Medulla oblongata (tissue), 1 donor: ENCODE results near the gene EDN1.
"Not testable (repeated sequence)": the region's sequence is repeated elsewhere in the genome, so short reads cannot be mapped to it uniquely, and the experiment has no call there.

Experiments
- DNase-seq: peaks from one replicate; pipeline ENCODE4 v3.0.0-alpha.2; 2015; ENCODE audit errors: extremely low spot score

EDN1 gene

GRCh38 chr6:12325872-12326271, 35.7 kb downstream of the EDN1 start:
- DNase-seq: no peak

DNA sequence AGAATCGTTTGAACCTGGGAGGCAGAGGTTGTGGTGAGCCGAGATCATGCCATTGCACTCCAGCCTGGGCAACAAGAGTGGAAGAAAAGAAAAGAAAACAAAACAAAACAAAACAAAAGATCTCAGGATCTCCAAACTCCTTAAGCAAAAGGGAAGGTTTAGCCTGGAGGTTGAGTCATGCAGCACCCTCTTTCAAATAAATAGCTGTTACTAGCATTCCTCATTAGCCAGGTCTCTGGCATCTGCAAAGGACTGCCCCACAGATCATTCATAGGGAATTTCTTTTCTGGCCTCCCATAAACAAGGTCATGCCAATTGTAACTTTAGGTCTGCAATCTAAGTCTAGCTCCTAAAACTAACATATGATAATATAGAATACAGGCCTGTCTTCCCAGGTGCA, 37.2 kb downstream of the EDN1 start:
- DNase-seq: no peak

GRCh38 chr6:12327988-12328387, 37.8 kb downstream of the EDN1 start:
- no peak for DNase-seq

DNA sequence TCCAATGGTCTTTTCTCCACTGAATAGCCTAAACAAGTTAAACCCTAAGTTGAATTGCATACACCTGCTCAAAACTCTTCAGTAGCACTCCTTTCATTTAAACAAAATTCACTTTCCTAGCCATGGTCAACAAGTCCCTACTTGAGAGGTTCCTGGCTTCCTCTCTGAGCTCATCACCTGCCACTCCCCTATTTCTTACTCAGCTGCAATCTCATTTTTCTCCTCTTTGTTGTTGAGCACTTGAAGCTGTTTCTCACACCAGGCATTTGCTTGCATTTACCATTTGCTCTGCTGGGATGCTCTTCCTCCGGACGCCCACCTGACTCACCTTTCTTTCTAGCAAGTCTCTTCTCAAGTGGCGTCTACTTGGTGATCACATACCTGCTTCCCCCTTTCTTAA, 38.5 kb downstream of the EDN1 start:
- no peak for DNase-seq

- no peak for DNase-seq
Measured at GRCh38 chr6:12331474-12331873, 41.3 kb downstream of the EDN1 start.

DNA sequence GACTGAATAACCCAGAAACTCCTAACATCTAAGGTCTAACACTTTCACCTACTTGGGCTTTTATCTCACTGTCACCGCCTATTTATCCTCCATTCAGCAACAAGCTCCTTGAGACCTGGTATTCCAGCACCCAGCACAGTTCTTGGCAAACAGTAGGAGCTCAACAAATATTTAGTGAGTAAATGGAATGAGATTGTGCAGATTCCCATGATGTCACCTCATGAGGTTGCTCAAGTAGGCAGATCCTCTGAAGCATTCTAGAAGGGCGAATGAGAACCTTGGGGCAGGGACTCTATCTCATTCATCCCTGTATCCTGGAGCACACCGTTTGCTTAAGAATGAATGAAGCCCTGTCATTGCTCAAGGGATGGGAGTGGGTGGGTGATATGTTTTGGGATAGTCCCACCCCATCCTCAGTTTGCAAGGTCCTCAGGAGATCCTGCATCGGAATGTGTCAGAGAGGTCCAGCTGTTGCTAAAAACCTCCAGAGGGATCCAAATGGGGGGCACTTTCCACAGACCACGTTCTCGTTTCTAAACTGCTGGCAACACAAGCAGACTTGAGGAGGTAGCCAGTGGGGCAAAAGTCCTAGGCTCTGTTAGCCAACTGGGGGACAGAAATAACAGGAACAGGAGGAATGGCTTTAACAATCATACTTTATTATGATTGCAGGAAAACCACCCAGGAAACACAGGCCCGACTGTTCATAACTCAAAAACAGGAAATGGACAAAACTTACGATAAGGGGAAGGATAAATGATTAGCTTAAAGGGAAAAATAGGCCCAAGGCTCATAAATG, 42.0 kb downstream of the EDN1 start:
- DNase-seq: no peak

GRCh38 chr6:12332750-12333079, 42.6 kb downstream of the EDN1 start:
- DNase-seq: not testable (repeated sequence)

DNA sequence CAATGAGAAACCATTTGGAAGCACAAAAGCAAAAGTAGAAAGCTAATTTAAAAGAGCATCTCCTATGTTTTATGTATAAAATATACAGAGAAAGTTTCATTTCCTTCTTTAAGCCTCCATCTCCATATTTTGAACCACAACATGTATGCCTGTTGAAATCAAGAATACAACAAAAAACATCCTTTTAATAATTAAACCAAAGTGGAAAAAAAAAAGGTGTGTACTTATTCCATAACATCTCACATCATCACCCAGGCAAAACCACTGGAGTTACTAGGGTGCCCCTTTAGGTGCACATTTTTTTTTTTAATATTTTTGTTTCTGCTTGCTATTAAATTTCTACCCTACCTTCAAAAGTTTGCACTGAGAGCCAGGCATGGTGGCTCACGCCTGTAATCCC, 43.0 kb downstream of the EDN1 start:
- no peak for DNase-seq

DNA sequence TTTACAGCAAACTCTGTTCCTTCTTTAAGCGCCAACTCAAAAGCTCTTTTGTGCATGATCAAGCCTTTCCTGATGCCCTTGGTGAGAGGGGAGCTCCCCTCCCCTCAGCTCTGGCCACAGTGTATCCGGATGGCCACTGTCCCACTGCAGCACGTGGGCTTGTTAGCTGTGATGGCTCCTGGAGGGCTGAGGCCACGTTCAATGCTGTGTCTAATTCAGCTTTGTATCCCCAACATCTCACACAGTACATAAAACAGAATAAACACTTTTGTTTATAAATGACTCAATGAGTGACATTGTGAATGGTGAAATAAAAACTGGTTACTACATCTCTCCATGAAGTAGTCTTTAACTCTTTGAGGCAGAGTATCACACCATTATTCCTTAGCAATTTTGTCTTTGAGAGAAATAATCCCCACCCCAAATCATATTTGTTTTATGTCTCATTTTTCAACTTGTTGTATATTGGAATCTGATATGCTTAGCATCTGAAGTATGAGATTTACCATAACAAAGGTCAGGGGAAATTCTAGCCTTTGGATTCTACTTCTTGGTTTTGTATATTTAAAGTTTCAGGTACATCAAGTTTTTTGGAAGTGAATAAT, 44.5 kb downstream of the EDN1 start:
- no peak for DNase-seq

DNA sequence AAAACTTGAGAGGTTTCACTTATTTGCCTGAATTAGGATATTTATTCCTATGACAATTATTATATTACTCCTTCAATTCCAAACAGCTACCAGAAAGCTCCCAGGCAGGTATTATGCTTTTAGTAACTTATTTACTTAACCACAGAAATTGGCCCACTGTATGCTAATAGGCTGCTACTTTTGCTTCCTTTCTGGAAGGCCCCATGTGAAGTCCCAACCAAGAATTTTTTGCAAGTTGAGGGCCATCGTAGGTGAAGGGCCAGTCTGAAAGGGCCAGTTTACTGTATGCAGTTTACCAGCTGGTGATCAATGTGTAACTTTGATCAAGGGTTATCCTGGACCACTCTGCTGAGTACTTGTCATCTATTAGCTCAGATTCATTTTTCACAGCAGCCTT, 45.0 kb downstream of the EDN1 start:
- DNase-seq: no peak

- no peak for DNase-seq
Measured at GRCh38 chr6:12335717-12336116, 45.6 kb downstream of the EDN1 start.

GRCh38 chr6:12336121-12336971, 46.2 kb downstream of the EDN1 start:
- no peak for DNase-seq

- no peak for DNase-seq
Measured at GRCh38 chr6:12339022-12339421, 48.9 kb downstream of the EDN1 start.

DNA sequence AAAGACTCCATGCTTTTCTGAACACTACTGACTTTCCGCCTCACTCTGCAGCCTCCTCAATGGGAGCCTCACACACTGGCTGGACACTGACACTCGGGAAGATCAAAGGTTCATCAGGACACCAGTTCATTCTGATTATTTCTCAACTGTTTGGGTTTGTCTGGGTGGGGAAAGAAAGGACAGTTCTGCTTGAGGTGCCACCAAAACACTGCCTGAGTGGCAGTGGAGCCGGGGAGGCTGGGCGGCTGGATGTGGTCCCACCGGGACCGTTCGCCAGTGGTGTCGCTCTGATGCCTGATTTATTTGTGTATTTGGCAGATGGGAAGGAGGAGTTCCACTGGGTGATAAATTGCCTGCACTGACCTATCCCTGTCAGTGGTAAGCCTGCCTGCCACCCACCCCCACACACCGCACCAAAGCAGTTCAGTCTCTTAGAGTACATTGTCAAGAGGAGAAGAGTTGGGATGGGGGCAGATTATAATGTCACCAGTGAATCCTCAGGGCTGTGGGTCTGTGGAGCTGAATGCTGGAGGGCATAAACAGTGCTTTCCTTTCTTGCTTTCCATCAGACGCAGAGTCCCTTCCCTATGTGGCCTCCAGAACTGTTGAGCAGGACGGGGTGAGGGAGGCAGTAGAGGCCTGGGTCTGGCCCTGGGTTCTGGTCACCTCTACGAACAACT, 49.8 kb downstream of the EDN1 start:
- no peak for DNase-seq

DNA sequence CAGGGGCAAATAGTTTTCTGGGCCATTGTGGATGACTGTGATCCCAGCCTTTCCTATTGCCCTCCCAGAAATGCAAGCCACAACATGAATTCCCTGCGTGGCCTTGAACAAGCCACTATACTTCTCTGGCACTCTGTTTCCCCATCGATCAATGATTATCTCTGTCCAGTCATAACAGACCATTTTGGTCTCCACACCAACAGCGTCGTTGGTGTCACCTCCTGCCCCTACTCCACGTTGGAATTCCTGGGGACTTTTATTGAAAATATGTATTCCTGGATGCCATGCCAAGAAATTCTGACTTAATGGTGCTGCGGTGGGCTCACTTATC, 50.3 kb downstream of the EDN1 start:
- DNase-seq: no peak

DNA sequence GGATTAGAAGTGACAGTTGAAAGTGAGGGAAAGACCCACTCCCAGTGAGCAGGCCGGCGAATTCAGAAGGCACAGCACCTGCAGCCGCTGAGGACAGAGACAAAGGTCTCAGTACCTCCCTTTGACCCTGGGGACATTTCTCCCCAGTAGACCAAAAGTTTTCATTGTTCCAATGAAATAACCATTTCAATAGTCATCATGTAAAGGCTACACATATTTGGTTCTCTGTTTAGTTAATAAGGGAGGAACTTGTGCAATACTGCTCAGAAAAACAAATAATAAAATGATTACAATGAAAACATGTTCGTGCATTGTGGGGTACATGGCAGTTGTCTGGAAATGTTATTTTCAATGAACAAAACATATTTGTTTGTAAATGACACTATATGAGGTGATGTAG, 52.5 kb downstream of the EDN1 start:
- no peak for DNase-seq

GRCh38 chr6:12343122-12343439, 52.9 kb downstream of the EDN1 start:
- DNase-seq: no peak

DNA sequence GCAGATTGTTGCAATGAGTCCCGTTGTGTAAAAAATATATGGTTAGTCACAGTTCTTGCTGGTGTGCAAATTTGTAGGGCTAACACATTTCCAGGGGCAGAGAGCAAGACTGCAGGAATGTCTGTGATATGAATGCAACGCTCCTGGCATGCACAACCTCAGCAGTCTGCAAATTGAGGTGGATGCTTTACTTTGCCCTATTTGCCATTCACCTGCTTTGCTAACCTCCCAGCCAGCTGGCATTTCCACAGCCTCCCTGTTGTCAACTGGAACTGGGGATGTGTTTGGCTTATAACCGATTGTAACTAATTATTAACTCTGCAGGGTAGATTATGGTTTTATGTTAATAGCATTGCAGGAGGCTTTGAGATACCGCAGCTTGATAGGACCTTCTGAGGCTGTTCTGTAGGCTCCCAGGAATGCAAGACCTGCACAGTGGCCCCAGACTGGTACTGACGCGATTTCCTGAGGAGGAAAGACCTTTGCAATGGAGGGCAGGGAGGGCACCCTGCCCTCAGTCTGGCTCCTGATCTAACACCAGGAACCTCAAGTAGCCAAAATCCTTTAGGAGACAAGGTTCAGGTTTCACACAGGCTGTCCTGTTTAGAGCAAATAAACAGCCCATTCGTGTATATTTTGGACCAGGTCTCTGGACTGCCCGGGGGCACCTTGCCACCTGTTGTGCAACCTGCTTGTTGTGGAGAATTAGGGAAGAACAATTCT, 53.4 kb downstream of the EDN1 start:
- DNase-seq: no peak

DNA sequence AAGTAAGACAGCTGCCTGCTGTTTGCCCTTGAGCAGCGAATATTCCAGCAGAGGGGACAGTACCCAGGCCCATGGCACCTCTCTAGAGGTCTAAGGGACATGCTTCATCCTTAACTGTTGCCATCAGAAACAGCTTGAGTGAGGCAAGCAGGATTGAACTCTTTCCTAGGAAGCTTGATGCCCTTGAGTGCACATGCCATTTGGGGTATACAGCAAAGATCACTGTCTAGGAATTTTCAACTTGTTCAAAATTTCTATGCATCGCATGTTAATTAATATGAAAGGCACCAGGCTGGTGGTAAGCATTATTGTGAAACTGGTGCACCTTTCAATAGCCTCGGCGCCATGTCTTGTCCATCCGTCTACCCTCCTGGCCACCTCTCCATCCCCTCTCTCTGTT, 54.1 kb downstream of the EDN1 start:
- DNase-seq: no peak

- DNase-seq: no peak
Measured at GRCh38 chr6:12344961-12345693, 55.0 kb downstream of the EDN1 start.

- DNase-seq: no peak
Measured at GRCh38 chr6:12345694-12346058, 55.5 kb downstream of the EDN1 start.
